ENCODE data around the gene NMRK2. TPM values are rescaled to one million over a fixed set of nuclear protein-coding genes. Genes with fewer than 3 reads are reported as not detected.
"Not testable (repeated sequence)": the region's sequence is repeated elsewhere in the genome, so short reads cannot be mapped to it uniquely, and the experiment has no call there.

Gene NMRK2
- polyA plus RNA-seq, 1 of the 3 experiments (the other 2 are of a cell fraction), result not detected

- no peak for TF ChIP-seq RAD21 (IDR thresholded peaks at IDR 0.05; ENCODE audit: low read length)
Measured at GRCh38 chr19:3949997-3950859, 17.4 kb downstream of the NMRK2 start (continued).

DNA sequence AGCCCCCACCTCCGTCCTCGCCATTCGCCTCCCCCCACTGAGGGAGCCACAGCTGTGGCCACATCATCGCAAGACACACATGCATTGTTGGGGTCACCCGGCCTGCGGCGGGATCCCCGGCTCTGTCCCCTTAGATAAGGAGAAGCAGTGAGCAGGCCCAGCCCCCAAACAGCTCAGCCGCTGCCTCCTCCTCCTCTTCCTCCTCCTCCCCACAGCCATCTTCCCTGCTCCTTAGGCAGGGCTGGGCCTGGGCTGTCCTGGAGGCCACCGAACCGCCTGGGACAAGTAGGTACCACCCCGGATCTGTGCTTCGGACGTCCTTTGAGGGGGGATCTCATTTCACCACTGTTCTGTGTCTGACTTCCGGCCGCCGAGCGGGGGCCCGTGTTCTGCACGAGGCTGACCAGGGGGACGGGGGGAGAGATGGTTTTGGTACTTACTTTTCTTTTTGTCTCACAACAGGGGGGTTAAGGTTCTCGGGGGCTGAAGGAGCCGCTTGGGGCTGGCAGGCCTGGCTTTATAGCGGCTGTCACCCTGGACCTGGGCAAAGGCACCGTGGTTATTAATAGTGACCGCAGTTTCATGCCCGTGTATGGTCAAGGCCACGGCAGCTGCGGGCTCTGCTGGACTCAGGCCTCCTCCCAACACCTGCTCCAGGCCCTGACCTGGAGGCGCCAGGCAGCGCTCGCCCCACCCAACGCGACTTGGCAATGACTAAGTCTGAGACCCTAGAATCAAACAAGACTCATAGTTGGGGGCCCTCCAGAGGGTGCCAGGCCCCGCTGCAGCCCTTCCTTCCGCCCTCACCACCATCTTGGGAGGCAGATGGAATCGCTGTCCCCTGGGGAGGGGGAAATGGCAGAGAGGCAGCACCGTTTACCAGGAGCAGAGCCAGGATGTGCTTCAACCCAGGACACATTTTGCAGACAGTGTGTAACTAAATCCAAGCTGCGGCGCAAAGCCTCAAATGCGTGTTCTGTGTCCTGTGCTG is 18.3 kb downstream of the NMRK2 start:
- H3K4me3 ChIP-seq (ENCODE audit: low read depth in 2 of 2, low read length in 1 of 2), result no peak overlapping the region
- 84% methylated on average over 21 of the region's 41 CpGs for WGBS (ENCODE audit: low lambda C conversion rate)
- no peak overlapping the region for H3K27ac ChIP-seq (ENCODE audit: low read depth in 2 of 2, low read length in 1 of 2)
- H3K4me1 ChIP-seq (ENCODE audit: control insufficient read depth in 1 of 2, insufficient read depth in 2 of 2, low read depth in 1 of 2, low read length in 1 of 2), result no peaks in the 10 kb centered on the region; a peak in 1 of 4 replicates
- DNase-seq, result no peak
- H3K27me3 ChIP-seq (ENCODE audit: insufficient read depth), result no peaks in the 10 kb centered on the region
- no peak overlapping the region for H2AFZ ChIP-seq (ENCODE audit: low read depth)
- TF ChIP-seq TCF12 (IDR thresholded peaks at IDR 0.05) (no peak), ELF1 (IDR thresholded peaks at IDR 0.05) (no peak)
- TF ChIP-seq, protein P1, sequence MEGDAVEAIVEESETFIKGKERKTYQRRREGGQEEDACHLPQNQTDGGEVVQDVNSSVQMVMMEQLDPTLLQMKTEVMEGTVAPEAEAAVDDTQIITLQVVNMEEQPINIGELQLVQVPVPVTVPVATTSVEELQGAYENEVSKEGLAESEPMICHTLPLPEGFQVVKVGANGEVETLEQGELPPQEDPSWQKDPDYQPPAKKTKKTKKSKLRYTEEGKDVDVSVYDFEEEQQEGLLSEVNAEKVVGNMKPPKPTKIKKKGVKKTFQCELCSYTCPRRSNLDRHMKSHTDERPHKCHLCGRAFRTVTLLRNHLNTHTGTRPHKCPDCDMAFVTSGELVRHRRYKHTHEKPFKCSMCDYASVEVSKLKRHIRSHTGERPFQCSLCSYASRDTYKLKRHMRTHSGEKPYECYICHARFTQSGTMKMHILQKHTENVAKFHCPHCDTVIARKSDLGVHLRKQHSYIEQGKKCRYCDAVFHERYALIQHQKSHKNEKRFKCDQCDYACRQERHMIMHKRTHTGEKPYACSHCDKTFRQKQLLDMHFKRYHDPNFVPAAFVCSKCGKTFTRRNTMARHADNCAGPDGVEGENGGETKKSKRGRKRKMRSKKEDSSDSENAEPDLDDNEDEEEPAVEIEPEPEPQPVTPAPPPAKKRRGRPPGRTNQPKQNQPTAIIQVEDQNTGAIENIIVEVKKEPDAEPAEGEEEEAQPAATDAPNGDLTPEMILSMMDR (IDR thresholded peaks at IDR 0.05), result no peak
- no peaks in the 10 kb centered on the region; the same call in 1 of the 2 replicates for H3K79me2 ChIP-seq (ENCODE audit: insufficient read depth)
- no peaks in the 10 kb centered on the region for H3K36me3 ChIP-seq (replicated peaks in 1 of 2; ENCODE audit: control insufficient read depth in 1 of 2, insufficient read depth in 2 of 2, low read length in 1 of 2)
- ChIA-PET CTCF (no interaction called here), POLR2A (interaction anchor here (0.6 kb wide), 1 partner anchor 70 kb away, joined by 3 read pairs; no protein-coding TSS in a partner anchor)
- no peaks in the 10 kb centered on the region for H3K9me2 ChIP-seq
- no peak overlapping the region for H3K4me2 ChIP-seq
- H3K9ac ChIP-seq, result no peak overlapping the region
- H3F3A ChIP-seq (replicated peaks; ENCODE audit: insufficient read depth), result no peaks in the 10 kb centered on the region
- no peaks in the 10 kb centered on the region for H3K9me3 ChIP-seq
- peaks cover 10% of the 10 kb centered on the region for H4K20me1 ChIP-seq (ENCODE audit: insufficient read depth)

GRCh38 chr19:3952755-3953276 is 19.9 kb downstream of the NMRK2 start:
- H3K79me2 ChIP-seq (ENCODE audit: insufficient read depth); H2AFZ ChIP-seq (ENCODE audit: low read depth); POLR2A ChIA-PET; H3K27me3 ChIP-seq (ENCODE audit: insufficient read depth); H3K9ac ChIP-seq; H3K9me2 ChIP-seq; H3K9me3 ChIP-seq; H3K27ac ChIP-seq (ENCODE audit: low read depth in 2 of 2, low read length in 1 of 2); H3K4me3 ChIP-seq (ENCODE audit: low read depth in 2 of 2, low read length in 1 of 2); H3K36me3 ChIP-seq (replicated peaks in 1 of 2; ENCODE audit: control insufficient read depth in 1 of 2, insufficient read depth in 2 of 2, low read length in 1 of 2); H3K4me1 ChIP-seq (ENCODE audit: control insufficient read depth in 1 of 2, insufficient read depth in 2 of 2, low read depth in 1 of 2, low read length in 1 of 2); DNase-seq; H3F3A ChIP-seq (replicated peaks; ENCODE audit: insufficient read depth); H3K4me2 ChIP-seq: not testable (repeated sequence)
- peaks cover 26% of the 10 kb centered on the region for H4K20me1 ChIP-seq (ENCODE audit: insufficient read depth)
- CTCF ChIA-PET, result interaction anchor here (1.2 kb wide), 1 partner anchor 35 kb away, joined by 4 read pairs; no protein-coding TSS in a partner anchor
- WGBS (ENCODE audit: low lambda C conversion rate), result 97% methylated on average over 9 of the region's 9 CpGs

Measured in SK-N-SH (cell line).